ENCODE measurements around the gene MS4A6A.

MS4A6A gene

GRCh38 chr11:60128376-60128775 lies 54.5 kb downstream of the MS4A6A start:
- no peak for DNase-seq (ENCODE audit: low spot score)

GRCh38 chr11:60127311-60127811 lies 55.5 kb downstream of the MS4A6A start:
- DNase-seq (ENCODE audit: low spot score) = no peak

- DNase-seq (ENCODE audit: low spot score) = no peak
These were observed 56.8 kb downstream of the MS4A6A start for GRCh38 chr11:60125956-60126585.

GRCh38 chr11:60124802-60125432 lies 58.0 kb downstream of the MS4A6A start:
- no peak for DNase-seq (ENCODE audit: low spot score)

All from hematopoietic multipotent progenitor cell treated with erythropoietin and hydrocortisone succinate and interleukin-3 and kit ligand, for 15 days (in vitro differentiated cells).